Measurements from ENCODE around the gene NUMBL. TPM values are rescaled to one million over a fixed set of nuclear protein-coding genes. Genes with fewer than 3 reads are reported as not detected.

NUMBL gene
- total and polyA plus RNA-seq, 9 of the 15 experiments (the other 6 are each of a cell fraction or from before 2014, with no cell fraction given), result 0.39 to 38.6 (median 6.6) TPM

- no peak for TF ChIP-seq CLOCK (CRISPR knock-in tag; IDR thresholded peaks at IDR 0.05; ENCODE audit: borderline replicate concordance)
- TF ChIP-seq RBM14 (IDR thresholded peaks at IDR 0.05; ENCODE audit: borderline replicate concordance, insufficient read depth, low read depth, low read length), result no peak
- no peak for TF ChIP-seq BDP1 (IDR thresholded peaks at IDR 0.05; ENCODE audit: insufficient read depth, insufficient read length)
- TF ChIP-seq ZC3H8 (IDR thresholded peaks at IDR 0.05), result no peak
- TF ChIP-seq ETV1 (tag; conservative IDR thresholded peaks at IDR 0.05; ENCODE audit: low read depth), result peak; percentile 76
- TF ChIP-seq RAD51 (IDR thresholded peaks at IDR 0.05; ENCODE audit: borderline replicate concordance, low read depth), result no peak
- TF ChIP-seq E4F1 (CRISPR knock-in tag; IDR thresholded peaks at IDR 0.05; ENCODE audit: borderline replicate concordance), result no peak
- no peak for TF ChIP-seq LEF1 (IDR thresholded peaks at IDR 0.05)
- no peak for TF ChIP-seq ZNF354B (CRISPR knock-in tag; IDR thresholded peaks at IDR 0.05)
- no peak for TF ChIP-seq HOMEZ (CRISPR knock-in tag; IDR thresholded peaks at IDR 0.05)
- peak; percentile 40; the same call in 1 of the 2 replicates for TF ChIP-seq ZNF592 (IDR thresholded peaks at IDR 0.05)
- TF ChIP-seq DDX20 (tag; IDR thresholded peaks at IDR 0.05; ENCODE audit: low read depth), result no peak
- 0 out of 2 replicates have a peak, but pooled peaks have one; percentile 30 for TF ChIP-seq HMGXB4 (CRISPR knock-in tag; IDR thresholded peaks at IDR 0.05)
Measured at GRCh38 chr19:40716482-40717324, 26.3 kb upstream of the NUMBL start, which contains the start of the genes COQ8B and ITPKC (continued).

Data from K562 (cell line).